GM12878 (cell line): Measurements from ENCODE around the gene SLC38A2. TPM values are rescaled to one million over a fixed set of nuclear protein-coding genes. Genes with fewer than 3 reads are reported as not detected.
"Not testable (repeated sequence)": the region's sequence is repeated elsewhere in the genome, so short reads cannot be mapped to it uniquely, and the experiment has no call there.

Experiments
- ATAC-seq: fragments of 200-7000 bp; cut with Tn5 transposase; 3 replicates; pipeline ENCODE4 v1.9.1; 2020; ENCODE audit warnings: mild to moderate bottlenecking, moderate library complexity
- BruUV-seq: library from RNA; stranded (reverse); fragments of 400-500 nt; replicated peaks from 2 replicates; lab custom pipeline; 2021; lab: Mats Ljungman, UMichigan
- CTCF ChIA-PET: fragments of 300-600 bp; sonication (Branson Sonifier 250); formaldehyde crosslinking; extraction: SDS; loops from one replicate; lab custom pipeline; 2021; ENCODE audit warnings: inconsistent platforms; lab: Yijun Ruan, JAX
- POLR2A ChIA-PET: fragments of 350-600 bp; formaldehyde crosslinking; extraction: SDS; loops from one replicate; lab custom pipeline; 2021; ENCODE audit warnings: inconsistent platforms; lab: Charles Lee
- RAD21 ChIA-PET: fragments of 300-600 bp; sonication (Branson Sonifier 250); formaldehyde crosslinking; loops from one replicate; lab custom pipeline; 2023; ENCODE audit warnings: antibody characterized with exemption; ENCODE audit not compliant: unreplicated experiment; lab: Charles Lee
- SMC1A ChIA-PET: fragments of 300-600 bp; sonication (Branson Sonifier 250); formaldehyde crosslinking; loops from one replicate; lab custom pipeline; 2023; ENCODE audit not compliant: unreplicated experiment, uncharacterized antibody; lab: Charles Lee
- DNase-seq: peaks from one replicate; pipeline ENCODE4 v3.0.0-alpha.2; 2011; ENCODE audit warnings: low read depth, low spot score
- FAIRE-seq: peaks from 3 replicates; lab custom pipeline; 2011; peaks lifted over from hg19 to GRCh38; lab: Jason Lieb, UNC
- H2AFZ ChIP-seq: 2 replicates; pipeline ENCODE4 v1.6.0; 2011; ENCODE audit warnings: low read depth, low read length, control low read depth; ENCODE audit not compliant: control insufficient read depth
- H3K27ac ChIP-seq: 2 replicates; pipeline ENCODE4 v1.5.1; 2011; ENCODE audit warnings: control low read depth; ENCODE audit not compliant: control insufficient read depth, insufficient read depth
- H3K27me3 ChIP-seq, 2 experiments: replicated peaks in 1 of 2; 2 replicates each; pipeline versions ENCODE4 v1.6.0 to v1.6.1; 2011; ENCODE audit warnings: low read length in 1 of 2; ENCODE audit not compliant: control insufficient read depth in 2 of 2, insufficient read depth in 2 of 2
- H3K36me3 ChIP-seq, 2 experiments: 2 replicates each; pipeline ENCODE4 v1.5.1; 2011; ENCODE audit warnings: low read length in 1 of 2; ENCODE audit not compliant: control insufficient read depth in 2 of 2, insufficient read depth in 2 of 2
- H3K4me1 ChIP-seq: 2 replicates; pipeline ENCODE4 v1.6.1; 2011; ENCODE audit warnings: mild to moderate bottlenecking, low read length, moderate library complexity, mixed read lengths; ENCODE audit not compliant: control insufficient read depth, insufficient read depth
- H3K4me2 ChIP-seq: 2 replicates; pipeline ENCODE4 v1.6.0; 2011; ENCODE audit warnings: control low read depth; ENCODE audit not compliant: control insufficient read depth, insufficient read depth
- H3K4me3 ChIP-seq: fragments of 200-600 bp; sonication (generic); 2 replicates; pipeline ENCODE4 v1.5.1; 2016
- H3K79me2 ChIP-seq: 2 replicates; pipeline ENCODE4 v1.6.0; 2011; ENCODE audit warnings: low read length; ENCODE audit not compliant: control insufficient read depth, insufficient read depth
- H3K9ac ChIP-seq: 2 replicates; pipeline ENCODE4 v1.8.0; 2011; ENCODE audit warnings: low read length, control low read depth, mixed read lengths; ENCODE audit not compliant: control insufficient read depth, insufficient read depth
- H3K9me3 ChIP-seq: replicated peaks from 3 replicates; pipeline ENCODE4 v1.5.1; 2011; ENCODE audit warnings: mild to moderate bottlenecking, low read length; ENCODE audit not compliant: control insufficient read depth, insufficient read depth
- H4K20me1 ChIP-seq: 2 replicates; pipeline ENCODE4 v1.6.0; 2011; ENCODE audit not compliant: control insufficient read depth, insufficient read depth
- ATF7 ChIP-seq: fragments of 450-650 bp; IDR thresholded peaks from 2 replicates; pipeline ENCODE4 v1.6.1; 2016; ENCODE audit warnings: low read depth, mild to moderate bottlenecking
- IKZF2 ChIP-seq, 2 experiments: fragments of 450-650 bp; IDR thresholded peaks; 2 replicates each; pipeline ENCODE4 v1.6.1; 2017; ENCODE audit warnings: mild to moderate bottlenecking in 2 of 2, moderate library complexity in 2 of 2
- WGBS: methylation state at CpG from one replicate; pipeline ENCODE4 v1.1.6; 2016; ENCODE audit warnings: low lambda C conversion rate; ENCODE audit not compliant: insufficient replicate concordance, insufficient coverage; ENCODE audit errors: missing lambda C conversion rate; 5-methylcytosine and 5-hydroxymethylcytosine counted together
- in situ Hi-C: fragments of 300-500 bp; cut with MboI; formaldehyde crosslinking; loops from 9 replicates; pipeline ENCODE4 v1.14.3; 2018; ENCODE audit warnings: mixed read lengths
- intact Hi-C: fragments of 100-400 bp; cut with micrococcal nuclease; formaldehyde crosslinking; loops from one replicate; pipeline ENCODE4 v1.14.2; 2022; ENCODE audit not compliant: unreplicated experiment
- polyA plus RNA-seq, 11 experiments: library from polyadenylated mRNA; depleted of rRNA in 4 of 11; unstranded in 6 of 11; stranded (reverse) in 5 of 11; fragments of >200 nt; fragmentation: Nextera tagmentation in 4 of 11; fragmentation: Illumina TruSeq in 1 of 11; extraction: Ambion mirVana in 4 of 11; extraction: Trizol in 1 of 11; gene quantifications; 1 replicate in 1 of 11; 2 replicates in 10 of 11; pipeline versions ENCODE4 v1.2.1 to v1.2.3, GENCODE V29; 2011 to 2016; ENCODE audit warnings: inconsistent platforms in 2 of 11, missing spikeins in 2 of 11, low read depth in 1 of 11
- total RNA-seq, 4 experiments: library from RNA; depleted of rRNA in 3 of 4; stranded (reverse); fragments of >200 nt in 3 of 4; fragmentation: Illumina TruSeq in 1 of 4; extraction: Trizol in 1 of 4; gene quantifications; 2 replicates each; pipeline versions ENCODE4 v1.2.1 to v1.2.3, GENCODE V29; 2013 to 2021
- TF ChIP-seq, protein P1 (sequence below): IDR thresholded peaks from 2 replicates; pipeline ENCODE4 v1.6.1; 2012; ENCODE audit warnings: improper control_type of control experiment, low read depth, low read length; ENCODE audit not compliant: insufficient replicate concordance
- TF ChIP-seq, protein P2 (sequence below): fragments of 450-650 bp; IDR thresholded peaks from 2 replicates; pipeline ENCODE4 v1.6.1; 2016; ENCODE audit warnings: mild to moderate bottlenecking

Gene SLC38A2
- total and polyA plus RNA-seq, 10 of the 15 experiments (the other 5 are each of a cell fraction or from before 2014, with no cell fraction given) = 36.2 to 118 (median 79.8) TPM

DNA sequence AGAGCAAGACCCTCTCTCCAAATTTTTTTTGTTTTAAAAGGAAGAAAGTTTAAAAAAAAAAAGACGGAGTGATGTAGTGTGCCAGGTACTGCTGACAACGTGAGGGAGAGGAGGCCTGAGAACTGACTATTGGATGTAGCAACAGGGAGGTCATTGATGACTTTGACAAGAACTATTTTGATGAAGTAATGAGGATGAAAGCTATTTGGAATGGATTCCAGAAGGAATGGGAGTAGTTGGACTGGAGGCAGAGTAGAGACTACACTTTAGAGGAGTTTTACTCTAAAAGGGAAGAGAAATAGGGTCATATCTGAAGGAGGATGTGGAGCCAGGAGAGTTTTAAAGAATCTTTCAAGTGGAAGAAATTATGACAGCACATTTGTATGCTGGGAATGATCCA lies 27.8 kb upstream of the SLC38A2 start (continued):
- TF ChIP-seq, protein P1, sequence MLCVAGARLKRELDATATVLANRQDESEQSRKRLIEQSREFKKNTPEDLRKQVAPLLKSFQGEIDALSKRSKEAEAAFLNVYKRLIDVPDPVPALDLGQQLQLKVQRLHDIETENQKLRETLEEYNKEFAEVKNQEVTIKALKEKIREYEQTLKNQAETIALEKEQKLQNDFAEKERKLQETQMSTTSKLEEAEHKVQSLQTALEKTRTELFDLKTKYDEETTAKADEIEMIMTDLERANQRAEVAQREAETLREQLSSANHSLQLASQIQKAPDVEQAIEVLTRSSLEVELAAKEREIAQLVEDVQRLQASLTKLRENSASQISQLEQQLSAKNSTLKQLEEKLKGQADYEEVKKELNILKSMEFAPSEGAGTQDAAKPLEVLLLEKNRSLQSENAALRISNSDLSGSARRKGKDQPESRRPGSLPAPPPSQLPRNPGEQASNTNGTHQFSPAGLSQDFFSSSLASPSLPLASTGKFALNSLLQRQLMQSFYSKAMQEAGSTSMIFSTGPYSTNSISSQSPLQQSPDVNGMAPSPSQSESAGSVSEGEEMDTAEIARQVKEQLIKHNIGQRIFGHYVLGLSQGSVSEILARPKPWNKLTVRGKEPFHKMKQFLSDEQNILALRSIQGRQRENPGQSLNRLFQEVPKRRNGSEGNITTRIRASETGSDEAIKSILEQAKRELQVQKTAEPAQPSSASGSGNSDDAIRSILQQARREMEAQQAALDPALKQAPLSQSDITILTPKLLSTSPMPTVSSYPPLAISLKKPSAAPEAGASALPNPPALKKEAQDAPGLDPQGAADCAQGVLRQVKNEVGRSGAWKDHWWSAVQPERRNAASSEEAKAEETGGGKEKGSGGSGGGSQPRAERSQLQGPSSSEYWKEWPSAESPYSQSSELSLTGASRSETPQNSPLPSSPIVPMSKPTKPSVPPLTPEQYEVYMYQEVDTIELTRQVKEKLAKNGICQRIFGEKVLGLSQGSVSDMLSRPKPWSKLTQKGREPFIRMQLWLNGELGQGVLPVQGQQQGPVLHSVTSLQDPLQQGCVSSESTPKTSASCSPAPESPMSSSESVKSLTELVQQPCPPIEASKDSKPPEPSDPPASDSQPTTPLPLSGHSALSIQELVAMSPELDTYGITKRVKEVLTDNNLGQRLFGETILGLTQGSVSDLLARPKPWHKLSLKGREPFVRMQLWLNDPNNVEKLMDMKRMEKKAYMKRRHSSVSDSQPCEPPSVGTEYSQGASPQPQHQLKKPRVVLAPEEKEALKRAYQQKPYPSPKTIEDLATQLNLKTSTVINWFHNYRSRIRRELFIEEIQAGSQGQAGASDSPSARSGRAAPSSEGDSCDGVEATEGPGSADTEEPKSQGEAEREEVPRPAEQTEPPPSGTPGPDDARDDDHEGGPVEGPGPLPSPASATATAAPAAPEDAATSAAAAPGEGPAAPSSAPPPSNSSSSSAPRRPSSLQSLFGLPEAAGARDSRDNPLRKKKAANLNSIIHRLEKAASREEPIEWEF = no peak

DNA sequence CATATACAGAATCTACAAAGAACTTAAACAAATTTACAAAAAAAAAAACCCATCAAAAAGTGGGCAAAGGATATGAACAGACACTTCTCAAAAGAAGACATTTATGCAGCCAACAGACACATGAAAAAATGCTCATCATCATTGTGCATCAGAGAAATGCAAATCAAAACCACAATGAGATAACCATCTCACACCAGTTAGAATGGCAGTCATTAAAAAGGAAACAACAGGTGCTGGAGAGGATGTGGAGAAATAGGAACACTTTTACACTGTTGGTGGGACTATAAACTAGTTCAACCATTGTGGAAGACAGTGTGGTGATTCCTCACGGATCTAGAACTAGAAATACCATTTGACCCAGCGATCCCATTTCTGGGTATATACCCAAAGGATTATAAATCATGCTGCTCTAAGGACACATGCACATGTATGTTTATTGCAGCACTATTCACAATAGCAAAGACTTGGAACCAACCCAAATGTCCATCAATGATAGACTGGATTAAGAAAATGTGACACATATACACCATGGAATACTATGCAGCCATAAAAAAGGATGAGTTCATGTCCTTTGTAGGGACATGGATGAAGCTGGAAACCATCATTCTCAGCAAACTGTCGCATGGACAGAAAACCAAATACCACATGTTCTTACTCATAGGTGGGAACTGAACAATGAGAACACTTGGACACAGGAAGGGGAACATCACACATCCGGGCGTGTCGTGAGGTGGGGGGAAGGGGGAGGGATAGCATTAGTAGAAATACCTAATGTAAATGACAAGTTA lies 27.1 kb upstream of the SLC38A2 start:
- H3K4me2 ChIP-seq, H3K4me3 ChIP-seq, H3K27me3 ChIP-seq, ATAC-seq, BruUV-seq, H3K9ac ChIP-seq, H3K79me2 ChIP-seq, FAIRE-seq, CTCF ChIA-PET, H2AFZ ChIP-seq, H3K36me3 ChIP-seq, intact Hi-C loops, H3K9me3 ChIP-seq, DNase-seq: not testable (repeated sequence)
- SMC1A ChIA-PET = interaction anchor here (0.8 to 1.8 kb wide), 3 partner anchors 12 to 13 kb away, joined by 4 read pairs; no protein-coding TSS in a partner anchor
- peaks cover 12% of the 10 kb centered on the region for H3K4me1 ChIP-seq
- POLR2A ChIA-PET = interaction anchor here (1.4 kb wide), 1 partner anchor 13 kb away, joined by 3 read pairs; no protein-coding TSS in a partner anchor
- WGBS = 100% methylated on average over 6 of the region's 6 CpGs
- TF ChIP-seq ATF7 = peak; percentile 70
- TF ChIP-seq IKZF2 (IDR thresholded peaks at IDR 0.05) = peak; percentile 60 to 73
- TF ChIP-seq, protein P2, sequence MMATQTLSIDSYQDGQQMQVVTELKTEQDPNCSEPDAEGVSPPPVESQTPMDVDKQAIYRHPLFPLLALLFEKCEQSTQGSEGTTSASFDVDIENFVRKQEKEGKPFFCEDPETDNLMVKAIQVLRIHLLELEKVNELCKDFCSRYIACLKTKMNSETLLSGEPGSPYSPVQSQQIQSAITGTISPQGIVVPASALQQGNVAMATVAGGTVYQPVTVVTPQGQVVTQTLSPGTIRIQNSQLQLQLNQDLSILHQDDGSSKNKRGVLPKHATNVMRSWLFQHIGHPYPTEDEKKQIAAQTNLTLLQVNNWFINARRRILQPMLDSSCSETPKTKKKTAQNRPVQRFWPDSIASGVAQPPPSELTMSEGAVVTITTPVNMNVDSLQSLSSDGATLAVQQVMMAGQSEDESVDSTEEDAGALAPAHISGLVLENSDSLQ = peak; percentile 46
- TF ChIP-seq, all 136 proteins: peak for 3; not testable (repeated sequence) for 133
- H4K20me1 ChIP-seq, RAD21 ChIA-PET, in situ Hi-C loops, H3K27ac ChIP-seq: not testable (repeated sequence)
